K562 (cell line): ENCODE measurements around the gene KAZN. TPM values are rescaled to one million over a fixed set of nuclear protein-coding genes. Genes with fewer than 3 reads are reported as not detected.

ENCODE experiments used
- ARID2 ChIP-seq: fragments of 450-650 bp; IDR thresholded peaks from 2 replicates; pipeline ENCODE4 v1.6.1; 2017; ENCODE audit warnings: antibody characterized with exemption, mild to moderate bottlenecking
- FOXJ2 ChIP-seq: fragments of 200-800 bp; sonication (Bioruptor generic); IDR thresholded peaks from 2 replicates; pipeline ENCODE4 v1.6.1; 2016; ENCODE audit warnings: missing genetic modification characterization, missing compliant biosample characterization
- RFX1 ChIP-seq: fragments of 450-650 bp; IDR thresholded peaks from 2 replicates; pipeline ENCODE4 v1.6.1; 2016; ENCODE audit warnings: mild to moderate bottlenecking, moderate library complexity
- TCF7 ChIP-seq: sonication (generic); IDR thresholded peaks from 2 replicates; pipeline ENCODE4 v1.6.1; 2016; ENCODE audit warnings: antibody characterized with exemption, borderline replicate concordance
- ZFP1 ChIP-seq: fragments of 450-650 bp; formaldehyde crosslinking; IDR thresholded peaks from 2 replicates; pipeline ENCODE4 v1.4.0; 2020; ENCODE audit warnings: mild to moderate bottlenecking, mixed read lengths
- ZNF143 ChIP-seq: sonication (generic); formaldehyde crosslinking; IDR thresholded peaks from 2 replicates; pipeline ENCODE4 v1.9.0; 2022; ENCODE audit warnings: mild to moderate bottlenecking, missing genetic modification reagents
- ZNF217 ChIP-seq: sonication (generic); formaldehyde crosslinking; IDR thresholded peaks from 2 replicates; pipeline ENCODE4 v1.8.0; 2022; ENCODE audit warnings: mild to moderate bottlenecking, missing genetic modification reagents
- ZNF263 ChIP-seq: sonication (generic); formaldehyde crosslinking; IDR thresholded peaks from 2 replicates; pipeline ENCODE4 v1.8.0; 2022; ENCODE audit warnings: mild to moderate bottlenecking, missing genetic modification reagents, borderline replicate concordance
- ZNF274 ChIP-seq: IDR thresholded peaks from 2 replicates; pipeline ENCODE4 v1.6.1; 2011; ENCODE audit warnings: low read depth, mild to moderate bottlenecking, low read length, moderate library complexity, borderline replicate concordance
- ZNF592 ChIP-seq: fragments of 450-650 bp; IDR thresholded peaks from 2 replicates; pipeline ENCODE4 v1.6.1; 2017; ENCODE audit warnings: antibody characterized with exemption, mild to moderate bottlenecking
- polyA plus RNA-seq, 8 experiments: library from polyadenylated mRNA; depleted of rRNA in 4 of 8; stranded (reverse) in 5 of 8; unstranded in 3 of 8; fragments of >200 nt; fragmentation: Nextera tagmentation in 2 of 8; fragmentation: Illumina TruSeq in 1 of 8; extraction: Ambion mirVana in 2 of 8; extraction: Trizol in 1 of 8; gene quantifications; 2 replicates each; pipeline versions ENCODE4 v1.2.1 to v1.2.3, GENCODE V29; 2011 to 2014; ENCODE audit warnings: inconsistent platforms in 1 of 8, missing spikeins in 1 of 8
- total RNA-seq, 7 experiments: library from RNA; depleted of rRNA in 6 of 7; stranded (reverse); fragments of >200 nt in 6 of 7; fragmentation: Illumina TruSeq in 2 of 7; extraction: Trizol in 2 of 7; gene quantifications; 2 replicates each; pipeline versions ENCODE4 v1.2.1 to v1.2.3, GENCODE V29; 2011 to 2021; ENCODE audit warnings: low replicate concordance in 1 of 7
- TF ChIP-seq, protein P1 (sequence below): fragments of 250-450 bp; sonication (Bioruptor Pico); IDR thresholded peaks from 2 replicates; pipeline ENCODE4 v1.5.0; 2021; ENCODE audit warnings: mild to moderate bottlenecking, borderline replicate concordance
- TF ChIP-seq, protein P2 (sequence below): sonication (generic); formaldehyde crosslinking; IDR thresholded peaks from 2 replicates; pipeline ENCODE4 v1.8.0; 2022; ENCODE audit warnings: mild to moderate bottlenecking, low read depth, missing genetic modification reagents
- TF ChIP-seq, protein P3 (sequence below): sonication (generic); formaldehyde crosslinking; IDR thresholded peaks from 2 replicates; pipeline ENCODE4 v1.8.0; 2023; ENCODE audit warnings: missing genetic modification reagents, mild to moderate bottlenecking, borderline replicate concordance

KAZN gene
- total and polyA plus RNA-seq, 9 of the 15 experiments (the other 6 are each of a cell fraction or from before 2014, with no cell fraction given), result 2.1 to 21.6 (median 5.4) TPM

DNA sequence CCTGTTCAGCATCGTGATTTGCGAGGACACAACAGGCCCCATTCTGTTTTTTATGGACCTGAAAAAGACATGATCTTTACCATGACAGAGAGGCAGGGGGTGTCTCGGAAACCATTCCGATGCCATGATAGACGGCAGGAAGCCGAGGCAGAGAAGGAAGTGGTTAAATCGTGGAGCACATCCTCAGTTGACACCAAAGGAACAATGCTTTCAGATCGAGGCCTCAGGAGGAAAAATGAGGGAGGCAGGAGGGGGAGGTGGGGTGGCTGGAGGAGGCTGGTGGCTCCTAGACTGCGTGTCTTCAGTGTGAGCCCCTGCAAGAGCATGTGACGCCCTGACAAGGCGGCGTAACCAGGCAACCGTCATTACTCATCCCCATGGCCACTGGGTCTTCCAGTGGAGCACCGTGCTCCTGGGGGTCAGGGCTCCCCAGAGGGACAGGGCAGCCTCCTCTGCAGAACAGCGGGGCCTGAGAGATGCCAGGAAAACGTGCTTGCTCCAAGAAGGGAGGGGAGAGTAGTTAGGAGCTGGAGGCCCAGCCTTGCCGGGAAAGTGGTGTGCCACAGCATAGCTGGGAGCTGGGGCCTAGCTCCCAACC lies 382.2 kb downstream of the KAZN start (continued):
- TF ChIP-seq RFX1 (peak; percentile 69), ZFP1 (CRISPR knock-in tag) (no peak), ZNF143 (CRISPR knock-in tag) (no peak), ZNF217 (CRISPR knock-in tag) (no peak), FOXJ2 (tag) (no peak), ZNF592 (no peak), ARID2 (no peak), ZNF263 (CRISPR knock-in tag) (peak; percentile 79), TCF7 (no peak), ZNF274 (no peak)
- TF ChIP-seq, protein P1, sequence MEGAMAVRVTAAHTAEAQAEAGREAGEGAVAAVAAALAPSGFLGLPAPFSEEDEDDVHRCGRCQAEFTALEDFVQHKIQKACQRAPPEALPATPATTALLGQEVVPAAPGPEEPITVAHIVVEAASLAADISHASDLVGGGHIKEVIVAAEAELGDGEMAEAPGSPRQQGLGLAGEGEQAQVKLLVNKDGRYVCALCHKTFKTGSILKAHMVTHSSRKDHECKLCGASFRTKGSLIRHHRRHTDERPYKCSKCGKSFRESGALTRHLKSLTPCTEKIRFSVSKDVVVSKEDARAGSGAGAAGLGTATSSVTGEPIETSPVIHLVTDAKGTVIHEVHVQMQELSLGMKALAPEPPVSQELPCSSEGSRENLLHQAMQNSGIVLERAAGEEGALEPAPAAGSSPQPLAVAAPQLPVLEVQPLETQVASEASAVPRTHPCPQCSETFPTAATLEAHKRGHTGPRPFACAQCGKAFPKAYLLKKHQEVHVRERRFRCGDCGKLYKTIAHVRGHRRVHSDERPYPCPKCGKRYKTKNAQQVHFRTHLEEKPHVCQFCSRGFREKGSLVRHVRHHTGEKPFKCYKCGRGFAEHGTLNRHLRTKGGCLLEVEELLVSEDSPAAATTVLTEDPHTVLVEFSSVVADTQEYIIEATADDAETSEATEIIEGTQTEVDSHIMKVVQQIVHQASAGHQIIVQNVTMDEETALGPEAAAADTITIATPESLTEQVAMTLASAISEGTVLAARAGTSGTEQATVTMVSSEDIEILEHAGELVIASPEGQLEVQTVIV, result no peak
- TF ChIP-seq, protein P2, sequence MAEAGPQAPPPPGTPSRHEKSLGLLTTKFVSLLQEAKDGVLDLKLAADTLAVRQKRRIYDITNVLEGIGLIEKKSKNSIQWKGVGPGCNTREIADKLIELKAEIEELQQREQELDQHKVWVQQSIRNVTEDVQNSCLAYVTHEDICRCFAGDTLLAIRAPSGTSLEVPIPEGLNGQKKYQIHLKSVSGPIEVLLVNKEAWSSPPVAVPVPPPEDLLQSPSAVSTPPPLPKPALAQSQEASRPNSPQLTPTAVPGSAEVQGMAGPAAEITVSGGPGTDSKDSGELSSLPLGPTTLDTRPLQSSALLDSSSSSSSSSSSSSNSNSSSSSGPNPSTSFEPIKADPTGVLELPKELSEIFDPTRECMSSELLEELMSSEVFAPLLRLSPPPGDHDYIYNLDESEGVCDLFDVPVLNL (CRISPR knock-in tag), result no peak
- TF ChIP-seq, protein P3, sequence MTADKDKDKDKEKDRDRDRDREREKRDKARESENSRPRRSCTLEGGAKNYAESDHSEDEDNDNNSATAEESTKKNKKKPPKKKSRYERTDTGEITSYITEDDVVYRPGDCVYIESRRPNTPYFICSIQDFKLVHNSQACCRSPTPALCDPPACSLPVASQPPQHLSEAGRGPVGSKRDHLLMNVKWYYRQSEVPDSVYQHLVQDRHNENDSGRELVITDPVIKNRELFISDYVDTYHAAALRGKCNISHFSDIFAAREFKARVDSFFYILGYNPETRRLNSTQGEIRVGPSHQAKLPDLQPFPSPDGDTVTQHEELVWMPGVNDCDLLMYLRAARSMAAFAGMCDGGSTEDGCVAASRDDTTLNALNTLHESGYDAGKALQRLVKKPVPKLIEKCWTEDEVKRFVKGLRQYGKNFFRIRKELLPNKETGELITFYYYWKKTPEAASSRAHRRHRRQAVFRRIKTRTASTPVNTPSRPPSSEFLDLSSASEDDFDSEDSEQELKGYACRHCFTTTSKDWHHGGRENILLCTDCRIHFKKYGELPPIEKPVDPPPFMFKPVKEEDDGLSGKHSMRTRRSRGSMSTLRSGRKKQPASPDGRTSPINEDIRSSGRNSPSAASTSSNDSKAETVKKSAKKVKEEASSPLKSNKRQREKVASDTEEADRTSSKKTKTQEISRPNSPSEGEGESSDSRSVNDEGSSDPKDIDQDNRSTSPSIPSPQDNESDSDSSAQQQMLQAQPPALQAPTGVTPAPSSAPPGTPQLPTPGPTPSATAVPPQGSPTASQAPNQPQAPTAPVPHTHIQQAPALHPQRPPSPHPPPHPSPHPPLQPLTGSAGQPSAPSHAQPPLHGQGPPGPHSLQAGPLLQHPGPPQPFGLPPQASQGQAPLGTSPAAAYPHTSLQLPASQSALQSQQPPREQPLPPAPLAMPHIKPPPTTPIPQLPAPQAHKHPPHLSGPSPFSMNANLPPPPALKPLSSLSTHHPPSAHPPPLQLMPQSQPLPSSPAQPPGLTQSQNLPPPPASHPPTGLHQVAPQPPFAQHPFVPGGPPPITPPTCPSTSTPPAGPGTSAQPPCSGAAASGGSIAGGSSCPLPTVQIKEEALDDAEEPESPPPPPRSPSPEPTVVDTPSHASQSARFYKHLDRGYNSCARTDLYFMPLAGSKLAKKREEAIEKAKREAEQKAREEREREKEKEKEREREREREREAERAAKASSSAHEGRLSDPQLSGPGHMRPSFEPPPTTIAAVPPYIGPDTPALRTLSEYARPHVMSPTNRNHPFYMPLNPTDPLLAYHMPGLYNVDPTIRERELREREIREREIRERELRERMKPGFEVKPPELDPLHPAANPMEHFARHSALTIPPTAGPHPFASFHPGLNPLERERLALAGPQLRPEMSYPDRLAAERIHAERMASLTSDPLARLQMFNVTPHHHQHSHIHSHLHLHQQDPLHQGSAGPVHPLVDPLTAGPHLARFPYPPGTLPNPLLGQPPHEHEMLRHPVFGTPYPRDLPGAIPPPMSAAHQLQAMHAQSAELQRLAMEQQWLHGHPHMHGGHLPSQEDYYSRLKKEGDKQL, result no peak
